NK-92 (cell line): ENCODE data around the gene UNC5C.

Source experiments
- DNase-seq: peaks from one replicate; lab custom pipeline; 2025; ENCODE audit not compliant: unreplicated experiment; lab: John Stamatoyannopoulos, UW

UNC5C gene

DNA sequence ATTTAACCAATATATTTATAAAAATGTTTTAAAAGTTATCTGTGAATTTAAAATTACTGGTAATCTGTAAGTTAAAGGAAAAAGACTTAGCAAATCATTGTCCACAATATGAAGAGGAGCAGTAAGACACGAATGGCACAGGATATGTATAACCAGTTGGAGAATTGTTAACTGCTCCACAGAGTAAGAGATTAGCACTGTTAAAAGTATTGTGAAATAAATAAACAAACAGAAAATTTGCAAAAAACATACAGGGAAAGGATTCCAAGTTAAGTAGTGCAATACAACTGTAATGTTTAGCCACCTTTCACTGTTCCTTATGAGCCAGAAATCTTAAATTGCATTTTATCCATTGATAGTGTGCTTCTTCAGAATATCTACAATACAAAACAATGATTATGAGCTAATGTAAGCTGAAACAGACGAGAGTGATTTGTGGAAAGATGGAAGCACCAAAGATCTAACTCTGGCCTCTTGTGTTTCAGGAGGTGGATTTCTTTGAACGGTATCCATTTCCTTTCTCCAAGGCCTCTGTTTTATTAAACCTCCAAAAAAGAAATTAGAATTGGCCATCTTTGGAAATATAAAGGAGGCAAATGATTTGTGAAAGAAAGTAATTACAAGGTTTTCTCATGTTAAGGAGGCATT, 188.4 kb downstream of the UNC5C start:
- no peak for DNase-seq

- DNase-seq = no peak
Observed at GRCh38 chr4:95358421-95358820, 190.4 kb downstream of the UNC5C start.

GRCh38 chr4:95355021-95355420, 193.8 kb downstream of the UNC5C start:
- no peak for DNase-seq

GRCh38 chr4:95348418-95348817, 200.4 kb downstream of the UNC5C start:
- no peak for DNase-seq

GRCh38 chr4:95343235-95343634, 205.5 kb downstream of the UNC5C start:
- no peak for DNase-seq

GRCh38 chr4:95340191-95340590, 208.6 kb downstream of the UNC5C start:
- no peak for DNase-seq

DNA sequence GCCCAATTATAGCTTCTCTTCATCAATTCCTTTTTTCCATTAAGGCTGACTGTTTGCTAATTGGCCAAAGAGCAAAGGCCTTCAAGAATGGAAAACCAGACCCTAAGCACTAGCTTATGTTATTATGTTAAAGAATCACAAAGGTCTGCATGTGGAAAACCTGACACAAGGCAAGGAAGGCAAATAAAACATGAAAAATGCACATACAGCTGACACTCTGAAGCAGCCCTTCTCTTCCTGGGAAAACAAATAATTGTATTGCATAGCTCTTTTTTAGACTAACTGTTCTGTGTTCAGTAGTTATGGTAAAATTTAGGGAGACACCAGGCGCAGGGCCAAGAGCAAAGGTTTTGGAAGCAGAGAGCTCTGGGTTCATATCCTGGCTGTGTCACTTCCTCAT, 223.1 kb downstream of the UNC5C start:
- DNase-seq = no peak

- DNase-seq = no peak
Observed at GRCh38 chr4:95319169-95319568, 229.6 kb downstream of the UNC5C start.

DNA sequence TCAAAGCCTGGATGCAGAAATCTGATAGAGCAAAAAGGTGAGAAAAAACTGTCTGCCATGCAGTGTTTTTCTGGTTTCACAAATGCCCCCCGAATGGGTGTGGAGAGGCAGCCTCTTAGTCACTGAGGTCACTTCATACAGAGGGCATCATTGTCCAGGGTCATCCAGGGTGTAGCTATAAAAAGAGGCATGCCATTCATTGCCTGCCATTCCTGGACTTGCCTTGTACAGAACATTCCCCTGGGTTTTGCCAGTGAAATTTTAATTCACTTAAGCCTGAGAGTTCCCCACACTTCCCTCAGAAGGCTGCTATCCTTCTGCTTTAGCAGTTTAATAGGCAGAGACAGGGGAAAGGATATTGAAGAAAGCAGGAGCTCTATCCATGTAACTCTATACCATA, 230.3 kb downstream of the UNC5C start:
- DNase-seq = no peak

DNA sequence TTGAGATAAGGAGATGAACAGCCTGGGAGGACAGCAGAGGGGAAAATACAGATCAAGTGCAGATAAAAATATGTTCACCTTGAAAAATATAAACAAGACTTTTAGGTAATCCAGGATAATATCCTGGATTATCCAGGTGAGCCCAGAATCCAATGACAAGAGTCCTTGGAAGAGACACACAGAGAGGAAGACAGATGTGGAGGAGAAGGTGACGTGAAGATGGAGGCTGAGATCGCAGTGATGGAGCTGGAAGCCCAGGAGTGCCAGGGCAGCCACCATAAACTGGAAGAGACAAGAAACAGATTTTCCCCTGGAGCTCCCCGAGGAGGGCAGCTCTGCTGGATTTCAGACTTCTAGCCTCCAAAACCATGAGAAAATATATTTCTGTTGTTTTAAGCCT, 230.7 kb downstream of the UNC5C start:
- DNase-seq = no peak

DNA sequence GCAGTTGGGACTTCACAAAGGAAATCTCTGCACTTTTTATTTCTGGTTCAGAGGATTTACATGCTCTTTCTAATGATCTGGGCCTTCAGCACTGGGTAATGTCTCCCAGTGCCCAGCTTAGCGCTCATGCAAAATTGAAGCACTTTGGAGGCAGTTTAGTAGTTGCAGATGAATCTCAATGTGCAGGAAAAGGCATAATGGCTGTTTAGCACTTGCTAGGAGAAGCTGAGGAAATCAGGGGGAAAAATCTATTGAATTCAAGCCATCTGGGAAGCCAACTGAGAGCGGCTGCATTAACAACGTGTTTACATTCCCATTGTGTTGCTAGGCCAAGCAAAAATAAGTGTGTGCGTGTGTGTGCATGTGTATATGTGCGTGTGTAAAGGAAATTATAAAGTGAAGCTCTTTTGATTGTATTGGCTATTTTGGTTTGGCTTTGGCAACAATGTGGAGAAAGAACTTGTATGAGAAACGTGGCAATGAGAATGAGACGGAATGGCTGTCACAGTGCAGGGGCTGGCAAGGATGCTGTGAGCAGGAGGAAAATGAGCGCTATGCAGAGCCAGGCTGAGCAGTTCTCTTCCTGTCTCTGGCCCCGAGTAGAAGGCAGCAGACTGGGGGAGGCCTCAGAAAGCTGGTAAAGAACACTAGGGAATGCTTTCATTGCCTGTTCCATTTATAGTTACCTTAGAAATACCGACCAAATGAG, 231.5 kb downstream of the UNC5C start:
- no peak for DNase-seq

DNA sequence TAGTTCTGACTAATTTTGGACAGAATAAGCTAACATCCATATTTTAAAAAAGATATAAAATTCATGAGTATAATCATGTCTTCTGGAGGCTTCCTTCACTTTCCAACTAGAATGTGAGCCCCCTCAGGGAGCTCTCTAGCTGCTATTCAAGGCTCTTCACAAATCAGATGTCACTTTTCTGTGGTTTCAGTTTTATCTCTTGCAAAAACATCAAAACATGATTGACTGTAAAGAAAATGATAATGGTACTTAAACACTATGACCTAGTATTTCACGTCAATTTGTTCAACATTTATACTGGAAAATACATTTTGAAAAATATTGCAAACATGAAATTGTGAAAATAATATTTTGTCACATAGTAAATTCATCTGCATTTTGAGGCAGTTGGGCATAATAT, 234.2 kb downstream of the UNC5C start:
- DNase-seq = no peak

- DNase-seq = no peak
Observed at GRCh38 chr4:95304898-95305297, 243.9 kb downstream of the UNC5C start.

- DNase-seq = no peak
Observed at GRCh38 chr4:95300304-95300703, 248.5 kb downstream of the UNC5C start.

GRCh38 chr4:95296052-95296451, 252.7 kb downstream of the UNC5C start:
- no peak for DNase-seq

DNA sequence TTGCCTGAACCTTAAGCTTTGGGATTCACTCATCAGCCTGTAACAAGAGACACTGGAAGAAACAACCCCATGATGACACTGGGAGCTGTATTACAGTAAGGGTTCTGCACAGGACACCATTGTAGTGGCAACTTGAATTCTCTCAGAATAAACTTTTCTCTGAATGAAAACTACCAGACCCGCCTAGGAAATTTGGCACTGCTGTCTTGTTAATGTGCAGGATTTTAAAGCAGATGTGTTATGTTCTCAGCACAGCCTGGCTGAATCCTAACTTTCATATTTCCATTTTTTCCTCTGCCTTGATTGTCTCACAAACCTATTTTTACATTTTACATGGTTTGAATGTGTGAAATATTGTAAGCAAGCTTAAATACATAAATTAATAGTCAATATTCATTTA, 253.6 kb downstream of the UNC5C start:
- no peak for DNase-seq

DNA sequence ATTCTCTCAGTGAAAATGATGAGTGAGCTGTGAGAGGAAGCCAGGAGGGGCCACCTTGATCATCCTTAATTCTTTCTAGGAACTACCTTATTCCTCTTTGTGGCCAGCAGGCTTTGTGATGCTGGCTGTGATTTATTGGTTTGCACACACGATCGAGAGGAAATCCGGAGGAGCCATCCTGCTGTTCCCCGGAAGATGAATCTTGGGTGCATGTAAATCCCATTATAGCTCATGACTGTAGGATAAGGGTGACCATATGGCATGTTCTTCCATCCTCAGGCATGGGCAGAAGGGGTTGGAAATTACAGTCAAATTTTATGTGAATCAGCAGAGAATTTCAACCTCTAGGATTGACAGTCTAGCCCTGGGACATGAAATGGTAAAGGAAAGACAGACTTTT, 254.5 kb downstream of the UNC5C start:
- no peak for DNase-seq

DNA sequence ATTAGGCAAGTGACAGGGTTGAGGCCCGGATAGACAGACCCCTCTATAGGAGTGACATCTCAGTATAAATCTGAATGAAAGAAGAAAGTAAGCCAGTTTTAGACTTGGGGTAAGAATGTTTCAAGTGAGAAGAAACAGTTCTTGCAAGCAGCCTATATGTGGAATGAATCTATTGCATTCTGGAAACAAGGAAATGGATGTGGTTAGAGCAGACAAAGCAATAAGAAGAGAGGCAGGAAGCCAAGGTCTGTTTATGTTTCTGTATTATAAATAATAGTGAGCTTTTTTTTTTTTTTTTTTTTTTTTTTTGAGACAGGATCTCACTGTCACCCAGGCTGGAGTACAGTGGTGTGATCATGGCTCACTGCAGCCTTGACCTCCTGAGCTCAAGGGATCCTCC, 255.8 kb downstream of the UNC5C start:
- no peak for DNase-seq

- DNase-seq = no peak
Observed at GRCh38 chr4:95290702-95291101, 258.1 kb downstream of the UNC5C start.

- DNase-seq = no peak
Observed at GRCh38 chr4:95289028-95289634, 259.6 kb downstream of the UNC5C start.

DNA sequence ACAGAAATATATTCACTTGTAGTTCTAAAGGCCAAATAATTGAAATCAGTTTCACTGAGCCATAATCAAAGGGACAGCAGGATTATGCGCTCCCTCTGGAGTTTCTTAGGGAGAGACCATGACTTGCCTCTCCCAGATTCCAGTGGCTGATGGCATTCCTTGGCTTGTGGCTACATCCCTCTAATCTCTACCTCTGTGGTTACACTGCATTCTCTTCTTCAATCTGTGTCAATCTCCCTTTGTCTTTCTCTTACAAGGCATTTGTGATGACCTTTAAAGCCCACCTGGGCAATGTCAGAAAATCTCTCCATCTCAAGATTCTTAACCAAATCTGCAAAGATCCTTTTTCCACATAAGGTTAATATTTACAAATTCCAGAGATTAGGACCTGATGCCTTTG, 260.2 kb downstream of the UNC5C start:
- no peak for DNase-seq

DNA sequence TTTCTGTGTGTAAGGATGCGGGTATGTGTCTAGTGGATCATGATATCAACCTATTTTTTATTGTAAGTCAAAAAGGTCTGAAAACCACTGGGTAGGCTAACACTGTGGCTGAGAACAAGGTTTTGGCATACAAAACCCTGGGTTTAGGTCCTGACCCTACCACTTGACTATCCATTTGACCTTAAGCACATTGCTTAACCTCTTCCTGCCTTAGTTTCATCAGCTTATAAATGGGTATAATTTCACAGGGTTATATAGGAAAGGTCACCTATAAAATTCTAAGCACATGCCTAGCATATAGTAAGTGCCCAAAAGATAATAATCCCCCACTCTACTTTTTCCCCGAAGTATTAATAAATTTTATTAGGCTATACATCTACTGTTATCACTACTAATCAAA, 263.0 kb downstream of the UNC5C start:
- DNase-seq = no peak

DNA sequence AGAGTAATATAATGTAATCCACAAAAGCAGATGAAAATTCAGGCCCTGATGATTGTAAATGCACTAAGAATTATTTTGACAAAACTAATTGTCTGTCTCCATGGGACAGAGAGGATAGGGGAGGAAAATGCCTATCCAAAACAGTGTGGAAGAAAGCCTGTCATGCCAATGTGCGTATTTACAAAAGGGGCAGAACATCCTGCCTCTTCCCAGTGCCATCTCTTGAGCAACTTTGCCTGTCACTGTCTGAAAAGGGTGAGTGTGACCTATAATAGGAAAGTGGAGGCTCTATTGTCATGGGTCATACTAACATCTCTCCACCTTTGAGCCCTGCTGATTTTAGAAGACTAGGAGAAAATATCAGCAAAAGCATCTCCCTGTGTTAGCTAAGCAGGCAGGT, 264.1 kb downstream of the UNC5C start:
- DNase-seq = no peak
